PFSK-1 (cell line): Measurements from ENCODE around the gene CRB1.

Experiments
- POLR2AphosphoS5 ChIP-seq: IDR thresholded peaks from 2 replicates; pipeline ENCODE4 v1.6.1; 2012; ENCODE audit warnings: low read depth, mild to moderate bottlenecking, control low read depth, low read length, moderate library complexity
- SIN3A ChIP-seq: IDR thresholded peaks from 2 replicates; pipeline ENCODE4 v1.6.1; 2012; ENCODE audit warnings: mild to moderate bottlenecking, low read length, moderate library complexity, borderline replicate concordance; ENCODE audit not compliant: insufficient read depth

GRCh38 chr1:197307551-197307950 is 39.5 kb downstream of the CRB1 start:
- TF ChIP-seq POLR2AphosphoS5 (no peak), SIN3A (no peak)
